ENCODE measurements around the gene ANTXRL. TPM values are rescaled to one million over a fixed set of nuclear protein-coding genes. Genes with fewer than 3 reads are reported as not detected.
"Not testable (repeated sequence)": the region's sequence is repeated elsewhere in the genome, so short reads cannot be mapped to it uniquely, and the experiment has no call there.

The ANTXRL gene
- total RNA-seq, 2 experiments from 2014 or later, result 0.95 TPM; not detected in 1

GRCh38 chr10:46378108-46378507, 91.3 kb downstream of the ANTXRL start:
- H3K79me2 ChIP-seq (ENCODE audit: insufficient read depth, low read depth, low read length); H3K4me1 ChIP-seq (ENCODE audit: insufficient read depth, low read length, poor library complexity, severe bottlenecking); intact Hi-C loops (cut with micrococcal nuclease; ENCODE audit: unreplicated experiment); CTCF ChIA-PET (ENCODE audit: unreplicated experiment); H3K36me3 ChIP-seq (ENCODE audit: insufficient read depth, low read length); H3K27ac ChIP-seq (ENCODE audit: low read depth, low read length, poor library complexity, severe bottlenecking); H3K4me2 ChIP-seq (ENCODE audit: low read length); H3K9me2 ChIP-seq (ENCODE audit: insufficient read depth, low read length); H3K4me3 ChIP-seq (ENCODE audit: low read depth, low read length, poor library complexity, severe bottlenecking); H4K20me1 ChIP-seq (ENCODE audit: insufficient read depth, low read length); DNase-seq (ENCODE audit: low spot score); BruUV-seq (replicated peaks); H2AFZ ChIP-seq (ENCODE audit: low read length); POLR2A ChIA-PET; H3K9me3 ChIP-seq (ENCODE audit: low read length): not testable (repeated sequence)

GRCh38 chr10:46379233-46379848, 92.5 kb downstream of the ANTXRL start:
- H3K4me3 ChIP-seq (ENCODE audit: low read depth, low read length, poor library complexity, severe bottlenecking); H3K4me2 ChIP-seq (ENCODE audit: low read length); H3K36me3 ChIP-seq (ENCODE audit: insufficient read depth, low read length); POLR2A ChIA-PET; H3K9me3 ChIP-seq (ENCODE audit: low read length); DNase-seq (ENCODE audit: low spot score); H3K9me2 ChIP-seq (ENCODE audit: insufficient read depth, low read length); H4K20me1 ChIP-seq (ENCODE audit: insufficient read depth, low read length); intact Hi-C loops (cut with micrococcal nuclease; ENCODE audit: unreplicated experiment); H3K27ac ChIP-seq (ENCODE audit: low read depth, low read length, poor library complexity, severe bottlenecking); BruUV-seq (replicated peaks); H3K79me2 ChIP-seq (ENCODE audit: insufficient read depth, low read depth, low read length); CTCF ChIA-PET (ENCODE audit: unreplicated experiment); H3K4me1 ChIP-seq (ENCODE audit: insufficient read depth, low read length, poor library complexity, severe bottlenecking); H2AFZ ChIP-seq (ENCODE audit: low read length): not testable (repeated sequence)

Other genes starting within 250 kb of the ANTXRL start
- not detected in 2 replicates for gene MSMB, start 240.7 kb upstream of the ANTXRL start, total RNA-seq (2014; rRNA removed; shearing (Covaris generic))
- gene MSMB, start 240.7 kb upstream of the ANTXRL start, total RNA-seq (2022), result not detected in 2 replicates
- not detected in 2 replicates for gene ANXA8L1, start 88.8 kb downstream of the ANTXRL start, total RNA-seq (2014; rRNA removed; shearing (Covaris generic))
- not detected in 2 replicates for gene ANXA8L1, start 88.8 kb downstream of the ANTXRL start, total RNA-seq (2022)
- not detected in 2 replicates for gene NPY4R, start 179.0 kb downstream of the ANTXRL start, total RNA-seq (2014; rRNA removed; shearing (Covaris generic))
- not detected in 2 replicates for gene NPY4R, start 179.0 kb downstream of the ANTXRL start, total RNA-seq (2022)